HEK293 (cell line): ENCODE measurements around the gene SLC19A1.

Experiments
- CTCF ChIA-PET: fragments of 350-600 bp; formaldehyde crosslinking; extraction: SDS; loops from one replicate; lab custom pipeline; 2021; ENCODE audit warnings: antibody characterized with exemption; lab: Yijun Ruan, JAX
- POLR2A ChIA-PET: fragments of 300-600 bp; formaldehyde crosslinking; extraction: SDS; loops from one replicate; lab custom pipeline; 2020; ENCODE audit warnings: antibody characterized with exemption, inconsistent platforms; lab: Yijun Ruan, JAX
- H3K27ac ChIP-seq: fragments of 200-500 bp; sonication (Bioruptor generic); 2 replicates; pipeline ENCODE4 v1.5.1; 2014; ENCODE audit warnings: low read depth, low read length, control low read depth, inconsistent platforms; ENCODE audit errors: extremely low read depth
- H3K36me3 ChIP-seq, 2 experiments: fragments of 200-500 bp in 1 of 2; sonication (Bioruptor generic) in 1 of 2; 1 replicate in 1 of 2; 2 replicates in 1 of 2; pipeline ENCODE4 v1.5.1; 2014 to 2017; ENCODE audit warnings: inconsistent platforms in 2 of 2, low read length in 2 of 2; ENCODE audit not compliant: control insufficient read depth in 2 of 2, insufficient read depth in 1 of 2
- H3K4me1 ChIP-seq: fragments of 200-500 bp; sonication (Bioruptor generic); 2 replicates; pipeline ENCODE4 v1.5.1; 2014; ENCODE audit warnings: mild to moderate bottlenecking, low read length, inconsistent platforms; ENCODE audit not compliant: control insufficient read depth, insufficient read depth
- H3K4me3 ChIP-seq: 2 replicates; pipeline ENCODE4 v1.5.1; 2011; ENCODE audit warnings: low read depth, mild to moderate bottlenecking, control low read depth, low read length, moderate library complexity
- H3K9me3 ChIP-seq: fragments of 200-500 bp; sonication (Bioruptor generic); 2 replicates; pipeline ENCODE4 v1.5.1; 2014; ENCODE audit warnings: low read depth, low read length, inconsistent platforms; ENCODE audit not compliant: control insufficient read depth, insufficient read depth
- GLI2 ChIP-seq: fragments of 450-650 bp; formaldehyde crosslinking; IDR thresholded peaks from 2 replicates; pipeline ENCODE4; 2017; ENCODE audit warnings: missing biosample characterization, missing genetic modification characterization, low read depth, borderline replicate concordance
- PRDM2 ChIP-seq: fragments of 450-650 bp; formaldehyde crosslinking; IDR thresholded peaks from 2 replicates; pipeline ENCODE4 v1.5.1; 2016; ENCODE audit warnings: missing biosample characterization, missing genetic modification characterization, borderline replicate concordance
- ZBTB7A ChIP-seq: fragments of 450-650 bp; formaldehyde crosslinking; IDR thresholded peaks from 2 replicates; pipeline ENCODE4 v1.5.1; 2016; ENCODE audit warnings: low read depth, missing biosample characterization, missing genetic modification characterization
- ZNF121 ChIP-seq: fragments of 450-650 bp; formaldehyde crosslinking; IDR thresholded peaks from 2 replicates; pipeline ENCODE4 v1.5.1; 2016; ENCODE audit warnings: missing biosample characterization, missing genetic modification characterization
- ZNF132 ChIP-seq: fragments of 450-650 bp; formaldehyde crosslinking; IDR thresholded peaks from 2 replicates; pipeline ENCODE4 v1.5.1; 2017; ENCODE audit warnings: missing biosample characterization, missing genetic modification characterization, borderline replicate concordance
- ZNF202 ChIP-seq: fragments of 450-650 bp; formaldehyde crosslinking; IDR thresholded peaks from 2 replicates; pipeline ENCODE4 v1.5.1; 2016; ENCODE audit warnings: missing biosample characterization, missing genetic modification characterization, borderline replicate concordance
- ZNF266 ChIP-seq: fragments of 450-650 bp; formaldehyde crosslinking; IDR thresholded peaks from 2 replicates; pipeline ENCODE4 v1.5.1; 2016; ENCODE audit warnings: missing biosample characterization, missing genetic modification characterization, low read depth
- ZNF645 ChIP-seq: fragments of 450-650 bp; formaldehyde crosslinking; IDR thresholded peaks from 2 replicates; pipeline ENCODE4; 2016; ENCODE audit warnings: missing biosample characterization, missing genetic modification characterization
- ZSCAN18 ChIP-seq: fragments of 450-650 bp; formaldehyde crosslinking; IDR thresholded peaks from 2 replicates; pipeline ENCODE4 v1.5.1; 2016; ENCODE audit warnings: missing biosample characterization, missing genetic modification characterization
- ZSCAN5A ChIP-seq: fragments of 450-650 bp; formaldehyde crosslinking; IDR thresholded peaks from 2 replicates; pipeline ENCODE4 v1.5.1; 2016; ENCODE audit warnings: missing biosample characterization, missing genetic modification characterization

The SLC19A1 gene

GRCh38 chr21:45510466-45510955 lies 31.7 kb downstream of the SLC19A1 start (continued):
- TF ChIP-seq ZSCAN5A (tag by site-specific recombination) (no peak), ZNF121 (no peak), ZBTB7A (tag by site-specific recombination) (no peak), ZSCAN18 (tag by site-specific recombination) (no peak), ZNF266 (no peak)

GRCh38 chr21:45509566-45510465 lies 32.4 kb downstream of the SLC19A1 start:
- POLR2A ChIA-PET: no interaction called here
- no peaks in the 10 kb centered on the region for H3K4me1 ChIP-seq
- no peak overlapping the region for H3K27ac ChIP-seq
- TF ChIP-seq ZNF202 (tag by site-specific recombination) (0 out of 2 replicates have a peak, but pooled peaks have one; percentile 9), ZNF132 (tag by site-specific recombination) (no peak), ZNF645 (tag by site-specific recombination) (no peak), PRDM2 (tag by site-specific recombination) (no peak), GLI2 (tag by site-specific recombination) (no peak)
- TF ChIP-seq, all 188 proteins: peak for 1
- no peaks in the 10 kb centered on the region for H3K9me3 ChIP-seq
- H3K4me3 ChIP-seq: no peak overlapping the region
- H3K36me3 ChIP-seq: peaks cover 0 to 30% of the 10 kb centered on the region in 2 experiments; a peak in 2 of 3 replicates
- CTCF ChIA-PET: interaction anchor here (1.4 kb wide), 1 partner anchor 31 kb away, joined by 3 read pairs; no protein-coding TSS in a partner anchor
